ENCODE results near the gene TMEM169.
A peak's percentile ranks its signal among the peaks of the same experiment; 100 is the strongest.
"Not testable (repeated sequence)": the region's sequence is repeated elsewhere in the genome, so short reads cannot be mapped to it uniquely, and the experiment has no call there.

TMEM169 gene

DNA sequence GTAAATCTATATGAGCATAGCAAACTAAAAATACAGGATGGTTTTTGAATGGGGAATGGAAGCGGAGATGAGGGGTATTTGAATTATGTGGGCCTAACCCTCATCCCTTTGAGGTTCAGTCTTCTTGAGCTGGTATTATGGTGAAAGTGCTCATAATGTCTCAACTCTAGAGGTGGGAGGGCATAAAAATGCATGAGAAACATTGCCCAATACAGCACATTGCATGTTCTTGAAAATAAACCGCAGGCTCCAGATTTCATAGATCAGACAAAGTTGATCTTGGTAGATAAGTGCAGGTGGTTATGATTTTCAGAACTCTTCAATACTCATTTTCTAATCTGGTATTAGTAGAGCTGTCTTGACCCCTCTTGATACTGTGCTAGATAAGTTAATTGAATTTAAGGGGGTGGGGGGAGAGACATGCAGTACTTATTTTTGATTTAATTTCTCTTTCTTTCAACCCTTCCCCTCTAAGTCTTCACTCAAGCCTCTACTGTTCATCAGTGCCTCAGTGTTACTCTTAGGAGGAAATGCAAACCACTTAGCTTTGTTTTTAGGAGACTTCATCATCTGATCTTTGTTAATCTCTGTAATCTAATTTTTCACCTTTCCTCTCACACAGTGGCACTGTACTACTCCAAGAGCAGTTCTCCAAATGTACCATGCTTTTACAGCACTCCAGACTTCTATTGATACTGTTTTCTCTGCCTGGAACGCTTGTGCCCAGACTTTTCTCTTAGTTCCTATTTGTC, 49.6 kb downstream of the TMEM169 start:
- DNase-seq (ENCODE audit: low spot score): no peak

- DNase-seq (ENCODE audit: low spot score): no peak
These were observed 50.9 kb downstream of the TMEM169 start for GRCh38 chr2:216132585-216132984.

DNA sequence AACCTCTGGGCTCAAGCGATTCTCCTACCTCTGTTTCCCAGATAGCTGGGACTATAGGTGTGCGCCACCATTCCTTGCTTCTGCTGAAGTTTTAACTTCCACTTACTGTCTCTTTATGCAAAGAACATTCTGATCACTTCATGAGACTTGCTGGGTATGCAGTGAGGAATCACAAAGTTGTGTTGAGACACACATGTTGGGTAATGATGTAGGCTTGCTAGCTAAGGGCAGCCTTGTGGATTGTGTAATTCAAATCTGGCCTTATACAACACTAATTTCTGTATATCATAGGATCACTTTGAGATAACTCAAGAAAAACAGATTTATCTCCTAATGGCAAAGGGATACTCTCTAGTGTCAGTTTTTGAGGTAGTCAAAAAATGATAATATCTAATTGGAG, 51.7 kb downstream of the TMEM169 start:
- DNase-seq (ENCODE audit: low spot score): no peak

GRCh38 chr2:216134958-216135541, 53.3 kb downstream of the TMEM169 start:
- no peak for DNase-seq (ENCODE audit: low spot score)

GRCh38 chr2:216139884-216140283, 58.2 kb downstream of the TMEM169 start:
- peak; percentile 24 for DNase-seq (ENCODE audit: low spot score)

GRCh38 chr2:216141516-216141915, 59.8 kb downstream of the TMEM169 start:
- not testable (repeated sequence) for DNase-seq (ENCODE audit: low spot score)

DNA sequence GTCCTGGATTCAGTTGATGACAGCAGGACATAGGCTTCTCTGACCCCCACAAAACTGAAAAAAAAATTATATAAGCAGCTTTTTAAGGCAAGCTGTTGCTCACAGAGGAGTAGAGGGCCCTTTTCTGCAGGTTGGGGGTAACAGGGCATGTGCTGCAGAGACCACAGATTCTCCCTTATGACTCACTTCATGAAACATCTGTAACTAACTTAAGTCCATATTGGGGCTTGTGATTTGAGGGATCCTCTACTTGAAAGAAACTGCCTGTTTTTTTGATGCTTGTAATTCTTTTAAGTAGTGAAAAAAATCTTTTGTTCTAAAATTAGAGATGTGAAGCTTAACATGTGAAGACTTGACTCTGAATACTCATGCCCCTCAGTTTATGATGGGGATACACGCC, 60.8 kb downstream of the TMEM169 start:
- no peak for DNase-seq (ENCODE audit: low spot score)

- DNase-seq (ENCODE audit: low spot score): no peak
These were observed 62.7 kb downstream of the TMEM169 start for GRCh38 chr2:216144372-216144771.

- DNase-seq (ENCODE audit: low spot score): no peak
These were observed 63.1 kb downstream of the TMEM169 start for GRCh38 chr2:216144857-216145256.

DNA sequence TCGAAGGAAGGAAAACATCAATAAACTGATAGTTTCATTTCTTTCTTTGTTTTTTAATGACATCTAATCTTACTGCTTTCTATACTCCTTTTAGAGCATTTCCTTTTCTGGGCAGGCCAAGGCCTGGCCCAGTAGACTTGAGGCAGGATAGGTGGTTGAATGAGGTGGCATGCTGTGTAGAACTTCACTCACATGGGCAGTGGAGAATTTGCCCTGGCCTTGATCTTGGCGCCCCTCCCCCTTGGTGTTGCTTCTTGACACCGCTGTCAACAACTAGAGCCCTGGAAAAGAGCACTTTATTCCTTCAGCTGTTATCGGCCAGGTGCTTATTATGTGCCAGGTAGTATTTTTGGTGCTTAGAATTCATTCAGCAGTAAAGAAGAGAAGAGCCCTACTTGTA, 64.9 kb downstream of the TMEM169 start:
- DNase-seq (ENCODE audit: low spot score): no peak

DNA sequence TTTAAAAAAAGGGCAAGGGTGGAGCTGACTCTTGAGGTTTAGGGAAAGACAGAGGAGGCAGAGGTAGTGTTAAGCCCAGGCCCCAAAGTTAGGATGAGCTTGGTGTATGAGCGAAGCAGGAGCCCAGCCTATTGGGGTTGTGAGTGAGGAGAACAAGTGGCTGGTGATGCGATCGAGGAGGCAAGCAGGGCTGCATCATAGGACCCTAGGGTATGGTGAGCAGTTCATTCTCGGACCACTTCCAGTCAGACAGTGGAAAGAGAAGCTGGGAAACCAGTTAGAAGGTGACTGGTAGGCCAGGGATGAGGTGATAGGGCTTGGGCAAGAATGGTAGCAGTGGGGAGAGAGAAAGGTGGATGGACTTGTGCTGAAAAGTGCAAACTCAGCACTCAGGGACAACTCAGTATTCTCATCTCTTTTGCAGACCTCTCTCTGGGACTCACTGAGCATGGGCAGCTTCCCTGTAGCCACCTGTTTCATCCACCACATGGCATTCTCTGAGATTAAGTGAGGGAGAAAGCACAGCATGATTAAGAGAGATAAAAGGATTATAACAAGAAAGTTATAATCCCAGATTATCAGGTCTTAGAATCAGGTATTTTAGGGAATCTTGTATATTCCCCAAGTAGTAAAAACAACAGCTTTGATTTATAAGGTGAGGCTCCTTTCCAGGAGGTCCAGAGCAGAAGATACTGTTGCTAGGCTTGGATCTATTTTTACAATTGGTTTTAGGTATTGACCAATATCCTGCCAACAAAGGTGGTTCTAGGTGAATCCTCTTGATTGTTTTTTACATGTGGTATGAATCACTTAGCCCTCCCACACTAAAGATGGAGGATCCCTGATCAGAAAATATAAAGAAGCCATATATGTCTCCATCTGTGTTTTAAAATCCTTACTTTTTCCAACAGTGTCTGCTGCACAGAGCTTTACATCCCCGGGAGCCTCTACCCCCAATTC, 65.7 kb downstream of the TMEM169 start:
- DNase-seq (ENCODE audit: low spot score): peak; percentile 65

DNA sequence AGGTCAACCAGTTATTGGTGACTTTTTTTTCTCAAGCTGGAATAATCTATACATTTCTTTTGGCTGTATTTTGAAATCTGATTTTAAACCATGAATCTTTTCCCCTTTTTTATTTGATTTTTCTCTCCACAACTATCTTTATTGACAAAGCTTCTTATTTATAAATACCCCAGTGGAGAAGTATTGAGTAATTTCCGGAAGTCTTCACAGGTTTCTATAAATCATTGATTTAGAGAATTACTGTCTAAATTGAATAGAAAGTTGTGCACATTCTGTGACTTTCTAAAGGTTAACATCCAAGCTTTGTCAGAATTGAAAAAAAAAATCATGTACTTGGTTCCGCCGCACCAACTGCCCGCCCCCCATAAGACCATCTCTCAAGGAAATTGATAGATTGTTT, 67.3 kb downstream of the TMEM169 start:
- DNase-seq (ENCODE audit: low spot score): no peak

- no peak for DNase-seq (ENCODE audit: low spot score)
These were observed 68.0 kb downstream of the TMEM169 start for GRCh38 chr2:216149741-216150140.

GRCh38 chr2:216151313-216152025, 69.8 kb downstream of the TMEM169 start:
- DNase-seq (ENCODE audit: low spot score): no peak

Measured in D341Med (cell line).